ENCODE results near the gene OBP2A.
"Not testable (repeated sequence)": the region's sequence is repeated elsewhere in the genome, so short reads cannot be mapped to it uniquely, and the experiment has no call there.

Gene OBP2A

DNA sequence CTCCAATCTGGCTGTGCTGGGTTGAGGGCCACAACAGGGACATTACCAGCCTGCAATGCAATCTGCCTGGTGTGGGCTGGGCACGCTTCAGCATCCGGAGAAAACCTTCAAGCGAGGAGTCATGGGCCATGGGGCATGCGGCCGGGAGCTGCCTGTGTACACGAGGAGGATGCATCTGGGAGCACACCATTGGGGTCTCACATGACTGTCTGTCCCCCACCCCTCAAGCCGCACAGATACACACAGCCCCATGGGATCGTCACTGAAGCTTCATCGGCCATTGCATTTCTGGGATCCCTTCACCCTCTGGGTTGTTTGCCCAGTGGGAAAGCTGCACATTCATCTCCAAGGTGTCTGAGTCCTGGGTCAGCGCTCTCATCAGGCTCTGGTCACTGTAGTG is 14.8 kb upstream of the OBP2A start:
- DNase-seq: no peak
- no peak overlapping the region for H2AK5ac ChIP-seq (ENCODE audit: low read length)
- H2BK5ac ChIP-seq (ENCODE audit: low read length): no peak overlapping the region
- no peak overlapping the region for H3K56ac ChIP-seq (ENCODE audit: low read length)
- H4K8ac ChIP-seq (ENCODE audit: low read depth, low read length): no peak overlapping the region
- WGBS (ENCODE audit: extremely low coverage, insufficient coverage, low lambda C conversion rate): no CpG with 5 or more reads among the region's 10 CpGs
- H2BK120ac ChIP-seq (ENCODE audit: low read depth, low read length): no peak overlapping the region
- no peak overlapping the region for H3K27ac ChIP-seq (ENCODE audit: low read depth, low read length)
- no peak overlapping the region for H3K4ac ChIP-seq (ENCODE audit: low read depth, low read length)
- H3K36me3 ChIP-seq (ENCODE audit: control insufficient read depth, insufficient read depth, low read length): no peaks in the 10 kb centered on the region
- H3K4me3 ChIP-seq (ENCODE audit: low read length): no peak overlapping the region
- no peak overlapping the region for H3K4me2 ChIP-seq (ENCODE audit: low read length)
- no peak overlapping the region for H3K9ac ChIP-seq (ENCODE audit: low read length)
- no peaks in the 10 kb centered on the region for H3K27me3 ChIP-seq (ENCODE audit: insufficient read depth, low read length, poor library complexity)
- no peak overlapping the region for H2BK15ac ChIP-seq (replicated peaks; ENCODE audit: low read depth)
- H3K23ac ChIP-seq (ENCODE audit: low read length): no peak overlapping the region
- H3K18ac ChIP-seq (ENCODE audit: low read length): no peak overlapping the region
- H3K79me2 ChIP-seq (ENCODE audit: control insufficient read depth, insufficient read depth, low read length): no peaks in the 10 kb centered on the region
- H4K5ac ChIP-seq (ENCODE audit: low read length): no peak overlapping the region
- no peaks in the 10 kb centered on the region for H3K4me1 ChIP-seq (ENCODE audit: control insufficient read depth, low read depth, low read length)
- H3K79me1 ChIP-seq (ENCODE audit: low read length): no peaks in the 10 kb centered on the region

DNA sequence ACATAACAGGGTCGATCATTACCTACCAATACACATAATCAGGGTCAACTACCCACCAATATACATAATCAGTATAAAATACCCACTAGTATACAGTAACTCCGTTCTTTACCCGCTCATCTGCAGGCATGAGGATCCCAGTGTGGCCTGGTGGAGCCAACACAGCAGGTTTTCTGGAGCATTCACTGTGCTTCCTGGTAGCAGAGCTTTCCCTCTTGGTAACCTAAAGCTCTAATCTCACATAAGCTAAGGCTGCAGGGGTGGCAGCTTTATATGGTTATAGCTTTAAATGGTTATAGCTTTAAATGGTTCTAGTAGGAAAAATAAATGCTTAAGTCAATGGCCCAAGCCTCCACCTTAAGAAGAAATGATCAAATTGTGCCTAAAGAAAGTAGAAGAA is 12.8 kb upstream of the OBP2A start:
- no peak overlapping the region for H3K9ac ChIP-seq (ENCODE audit: low read length)
- H3K4ac ChIP-seq (ENCODE audit: low read depth, low read length): no peak overlapping the region
- no peak for DNase-seq
- H2BK120ac ChIP-seq (ENCODE audit: low read depth, low read length): no peak overlapping the region
- no peak overlapping the region for H3K4me2 ChIP-seq (ENCODE audit: low read length)
- H3K27ac ChIP-seq (ENCODE audit: low read depth, low read length): no peak overlapping the region
- no peak overlapping the region for H2BK5ac ChIP-seq (ENCODE audit: low read length)
- H3K27me3 ChIP-seq (ENCODE audit: insufficient read depth, low read length, poor library complexity): no peaks in the 10 kb centered on the region
- H3K18ac ChIP-seq (ENCODE audit: low read length): no peak overlapping the region
- WGBS (ENCODE audit: extremely low coverage, insufficient coverage, low lambda C conversion rate): no CpG with 5 or more reads among the region's 3 CpGs
- no peak overlapping the region for H2AK5ac ChIP-seq (ENCODE audit: low read length)
- no peaks in the 10 kb centered on the region for H3K4me1 ChIP-seq (ENCODE audit: control insufficient read depth, low read depth, low read length)
- H3K56ac ChIP-seq (ENCODE audit: low read length): no peak overlapping the region
- no peaks in the 10 kb centered on the region for H3K36me3 ChIP-seq (ENCODE audit: control insufficient read depth, insufficient read depth, low read length)
- no peak overlapping the region for H2BK15ac ChIP-seq (replicated peaks; ENCODE audit: low read depth)
- no peak overlapping the region for H4K5ac ChIP-seq (ENCODE audit: low read length)
- H3K4me3 ChIP-seq (ENCODE audit: low read length): no peak overlapping the region
- H3K79me1 ChIP-seq (ENCODE audit: low read length): no peaks in the 10 kb centered on the region
- no peaks in the 10 kb centered on the region for H3K79me2 ChIP-seq (ENCODE audit: control insufficient read depth, insufficient read depth, low read length)
- H3K23ac ChIP-seq (ENCODE audit: low read length): no peak overlapping the region
- no peak overlapping the region for H4K8ac ChIP-seq (ENCODE audit: low read depth, low read length)

DNA sequence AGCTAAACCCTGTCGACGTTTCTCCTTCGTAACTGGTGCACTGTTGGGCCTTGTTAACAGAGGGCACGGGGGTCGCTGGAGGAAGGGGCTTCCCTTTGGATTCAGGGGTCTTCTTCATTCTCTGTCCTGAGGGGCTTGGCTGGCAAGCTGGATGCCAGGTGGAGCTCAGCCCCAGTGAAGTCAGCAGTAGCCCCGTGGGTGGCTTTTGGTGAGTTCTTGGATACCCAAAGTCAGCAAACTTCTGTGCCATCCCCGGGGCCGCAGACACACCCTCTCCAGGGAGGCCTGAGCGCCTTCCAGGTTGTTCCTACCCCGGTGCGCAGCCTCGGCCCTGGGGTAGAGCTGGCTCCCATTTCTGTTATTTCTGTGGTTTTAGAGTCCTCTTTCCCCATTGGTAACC is 12.3 kb upstream of the OBP2A start:
- no peak overlapping the region for H2BK120ac ChIP-seq (ENCODE audit: low read depth, low read length)
- no peak for DNase-seq

DNA sequence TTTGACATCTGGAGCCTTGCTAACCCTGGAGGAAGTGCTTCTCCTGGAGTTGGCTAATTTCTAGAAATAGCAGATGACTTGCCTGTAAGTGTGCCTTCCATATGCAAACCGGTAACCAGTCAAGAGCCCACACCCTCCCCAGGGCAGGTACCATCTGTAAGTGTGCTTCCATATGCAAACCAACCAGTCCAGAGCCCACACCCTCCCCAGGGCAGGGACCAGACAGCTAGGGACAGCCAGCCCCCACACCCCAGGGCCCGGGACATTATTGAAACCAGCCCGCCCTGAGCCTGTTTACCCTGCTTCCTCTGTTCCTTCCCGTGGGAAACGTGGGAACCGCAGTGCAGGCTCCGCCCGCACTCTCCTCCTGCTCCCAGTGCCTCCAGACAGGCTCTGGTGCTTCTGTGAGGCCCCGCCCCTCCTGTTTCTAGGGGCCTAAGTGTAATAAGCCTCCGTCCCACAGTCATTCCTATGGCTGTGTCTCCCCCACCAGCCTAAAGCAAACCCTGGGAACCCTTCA is 11.7 kb upstream of the OBP2A start:
- DNase-seq; H4K5ac ChIP-seq (ENCODE audit: low read length); H3K56ac ChIP-seq (ENCODE audit: low read length); H2BK120ac ChIP-seq (ENCODE audit: low read depth, low read length); H3K36me3 ChIP-seq (ENCODE audit: control insufficient read depth, insufficient read depth, low read length); H3K4me3 ChIP-seq (ENCODE audit: low read length); H2BK15ac ChIP-seq (replicated peaks; ENCODE audit: low read depth); H2AK5ac ChIP-seq (ENCODE audit: low read length); H4K8ac ChIP-seq (ENCODE audit: low read depth, low read length); H3K18ac ChIP-seq (ENCODE audit: low read length); H3K4me2 ChIP-seq (ENCODE audit: low read length); H3K79me2 ChIP-seq (ENCODE audit: control insufficient read depth, insufficient read depth, low read length); H3K4me1 ChIP-seq (ENCODE audit: control insufficient read depth, low read depth, low read length); H3K9ac ChIP-seq (ENCODE audit: low read length); H3K27ac ChIP-seq (ENCODE audit: low read depth, low read length); H2BK5ac ChIP-seq (ENCODE audit: low read length); H3K79me1 ChIP-seq (ENCODE audit: low read length); H3K23ac ChIP-seq (ENCODE audit: low read length); H3K27me3 ChIP-seq (ENCODE audit: insufficient read depth, low read length, poor library complexity); H3K4ac ChIP-seq (ENCODE audit: low read depth, low read length): not testable (repeated sequence)
- WGBS (ENCODE audit: extremely low coverage, insufficient coverage, low lambda C conversion rate): no CpG with 5 or more reads among the region's 10 CpGs

More for the DNA sequence above, 12.3 kb upstream of the OBP2A start:
- Histone ChIP-seq H2BK5ac (ENCODE audit: low read length) (no peak overlapping the region), H3K27me3 (ENCODE audit: insufficient read depth, low read length, poor library complexity) (no peaks in the 10 kb centered on the region), H3K18ac (ENCODE audit: low read length) (no peak overlapping the region), H3K79me1 (ENCODE audit: low read length) (no peaks in the 10 kb centered on the region), H3K56ac (ENCODE audit: low read length) (no peak overlapping the region), H2AK5ac (ENCODE audit: low read length) (no peak overlapping the region), H3K4me2 (ENCODE audit: low read length) (no peak overlapping the region), H4K8ac (ENCODE audit: low read depth, low read length) (no peak overlapping the region), H3K9ac (ENCODE audit: low read length) (no peak overlapping the region), H3K23ac (ENCODE audit: low read length) (no peak overlapping the region), H3K4ac (ENCODE audit: low read depth, low read length) (no peak overlapping the region), H2BK15ac (replicated peaks; ENCODE audit: low read depth) (no peak overlapping the region), H3K27ac (ENCODE audit: low read depth, low read length) (no peak overlapping the region), H3K4me1 (ENCODE audit: control insufficient read depth, low read depth, low read length) (no peaks in the 10 kb centered on the region), H3K4me3 (ENCODE audit: low read length) (no peak overlapping the region), H3K36me3 (ENCODE audit: control insufficient read depth, insufficient read depth, low read length) (no peaks in the 10 kb centered on the region), H4K5ac (ENCODE audit: low read length) (no peak overlapping the region), H3K79me2 (ENCODE audit: control insufficient read depth, insufficient read depth, low read length) (no peaks in the 10 kb centered on the region)
- WGBS (ENCODE audit: extremely low coverage, insufficient coverage, low lambda C conversion rate): no CpG with 5 or more reads among the region's 12 CpGs

DNA sequence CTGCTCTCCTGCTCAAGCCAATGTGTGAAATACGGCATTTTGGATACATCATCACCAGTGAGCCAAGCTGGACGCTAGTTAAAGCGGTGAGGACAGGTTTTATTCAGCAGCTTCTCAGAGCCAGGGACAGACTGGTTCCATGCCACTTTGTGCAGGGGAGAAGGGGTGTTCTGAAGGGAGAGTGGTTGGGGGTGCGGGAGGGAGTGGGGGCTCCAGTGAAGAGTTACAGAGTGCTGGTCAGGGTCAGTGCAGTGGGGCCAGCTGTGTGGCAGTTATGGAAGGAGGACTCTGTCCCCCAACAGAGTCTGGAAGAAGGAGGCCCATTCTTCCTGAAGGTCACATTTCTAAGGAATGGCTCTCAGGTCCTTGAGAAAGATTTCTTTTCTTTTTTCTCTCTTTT is 11.1 kb upstream of the OBP2A start:
- not testable (repeated sequence) for DNase-seq; H3K27me3 ChIP-seq (ENCODE audit: insufficient read depth, low read length, poor library complexity); H3K4ac ChIP-seq (ENCODE audit: low read depth, low read length); H3K36me3 ChIP-seq (ENCODE audit: control insufficient read depth, insufficient read depth, low read length); H4K5ac ChIP-seq (ENCODE audit: low read length); H2AK5ac ChIP-seq (ENCODE audit: low read length); H3K4me1 ChIP-seq (ENCODE audit: control insufficient read depth, low read depth, low read length); H3K9ac ChIP-seq (ENCODE audit: low read length); H3K27ac ChIP-seq (ENCODE audit: low read depth, low read length); H2BK5ac ChIP-seq (ENCODE audit: low read length); H3K79me2 ChIP-seq (ENCODE audit: control insufficient read depth, insufficient read depth, low read length); H2BK15ac ChIP-seq (replicated peaks; ENCODE audit: low read depth); H2BK120ac ChIP-seq (ENCODE audit: low read depth, low read length); H3K79me1 ChIP-seq (ENCODE audit: low read length); H3K23ac ChIP-seq (ENCODE audit: low read length); H3K56ac ChIP-seq (ENCODE audit: low read length); H3K4me2 ChIP-seq (ENCODE audit: low read length); H3K4me3 ChIP-seq (ENCODE audit: low read length); H4K8ac ChIP-seq (ENCODE audit: low read depth, low read length); H3K18ac ChIP-seq (ENCODE audit: low read length)
- WGBS (ENCODE audit: extremely low coverage, insufficient coverage, low lambda C conversion rate): no CpG with 5 or more reads among the region's 4 CpGs

DNA sequence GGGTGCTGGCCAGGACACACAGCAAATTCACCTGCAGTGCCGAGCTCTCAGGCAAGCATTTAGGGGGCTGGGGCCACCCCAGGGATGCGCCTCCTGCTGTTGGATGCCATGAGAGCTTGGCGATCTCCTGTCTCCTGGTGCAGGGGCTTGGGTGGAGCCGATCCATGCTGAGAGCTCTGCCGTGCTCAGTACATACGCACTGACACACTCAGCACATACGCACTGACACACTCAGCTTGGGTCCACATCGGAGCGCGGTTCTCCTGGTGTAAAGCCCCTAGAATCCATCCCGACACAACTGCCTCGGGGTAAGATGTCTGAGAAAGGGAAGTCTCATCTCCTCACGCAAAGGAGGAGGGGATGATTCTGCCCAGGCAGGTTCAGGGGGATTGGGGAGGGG is 10.3 kb upstream of the OBP2A start:
- not testable (repeated sequence) for H3K9ac ChIP-seq (ENCODE audit: low read length); H3K56ac ChIP-seq (ENCODE audit: low read length); H3K79me1 ChIP-seq (ENCODE audit: low read length); H3K36me3 ChIP-seq (ENCODE audit: control insufficient read depth, insufficient read depth, low read length); H3K27ac ChIP-seq (ENCODE audit: low read depth, low read length); H4K8ac ChIP-seq (ENCODE audit: low read depth, low read length); H4K5ac ChIP-seq (ENCODE audit: low read length); H3K4me3 ChIP-seq (ENCODE audit: low read length); H3K27me3 ChIP-seq (ENCODE audit: insufficient read depth, low read length, poor library complexity); H3K18ac ChIP-seq (ENCODE audit: low read length); H3K4ac ChIP-seq (ENCODE audit: low read depth, low read length); H2BK5ac ChIP-seq (ENCODE audit: low read length); H2BK15ac ChIP-seq (replicated peaks; ENCODE audit: low read depth); H3K4me2 ChIP-seq (ENCODE audit: low read length); H2BK120ac ChIP-seq (ENCODE audit: low read depth, low read length); H3K23ac ChIP-seq (ENCODE audit: low read length); H3K4me1 ChIP-seq (ENCODE audit: control insufficient read depth, low read depth, low read length); DNase-seq; H2AK5ac ChIP-seq (ENCODE audit: low read length); H3K79me2 ChIP-seq (ENCODE audit: control insufficient read depth, insufficient read depth, low read length)
- no CpG with 5 or more reads among the region's 13 CpGs for WGBS (ENCODE audit: extremely low coverage, insufficient coverage, low lambda C conversion rate)
